ENCODE results near the gene GJC3.
"Not testable (repeated sequence)": the region's sequence is repeated elsewhere in the genome, so short reads cannot be mapped to it uniquely, and the experiment has no call there.

The GJC3 gene

GRCh38 chr7:99897322-99898022 is 31.9 kb downstream of the GJC3 start:
- POLR2A ChIA-PET (ENCODE audit: low non-redundant PET) = no interaction called here
- H3K27ac ChIP-seq = no peak overlapping the region
- DNase-seq (ENCODE audit: low spot score) = no peak
- TF ChIP-seq, protein P1, sequence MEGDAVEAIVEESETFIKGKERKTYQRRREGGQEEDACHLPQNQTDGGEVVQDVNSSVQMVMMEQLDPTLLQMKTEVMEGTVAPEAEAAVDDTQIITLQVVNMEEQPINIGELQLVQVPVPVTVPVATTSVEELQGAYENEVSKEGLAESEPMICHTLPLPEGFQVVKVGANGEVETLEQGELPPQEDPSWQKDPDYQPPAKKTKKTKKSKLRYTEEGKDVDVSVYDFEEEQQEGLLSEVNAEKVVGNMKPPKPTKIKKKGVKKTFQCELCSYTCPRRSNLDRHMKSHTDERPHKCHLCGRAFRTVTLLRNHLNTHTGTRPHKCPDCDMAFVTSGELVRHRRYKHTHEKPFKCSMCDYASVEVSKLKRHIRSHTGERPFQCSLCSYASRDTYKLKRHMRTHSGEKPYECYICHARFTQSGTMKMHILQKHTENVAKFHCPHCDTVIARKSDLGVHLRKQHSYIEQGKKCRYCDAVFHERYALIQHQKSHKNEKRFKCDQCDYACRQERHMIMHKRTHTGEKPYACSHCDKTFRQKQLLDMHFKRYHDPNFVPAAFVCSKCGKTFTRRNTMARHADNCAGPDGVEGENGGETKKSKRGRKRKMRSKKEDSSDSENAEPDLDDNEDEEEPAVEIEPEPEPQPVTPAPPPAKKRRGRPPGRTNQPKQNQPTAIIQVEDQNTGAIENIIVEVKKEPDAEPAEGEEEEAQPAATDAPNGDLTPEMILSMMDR (conservative IDR thresholded peaks at IDR 0.05; ENCODE audit: low read depth) = no peak
- CTCF ChIA-PET = no interaction called here

- no peak for DNase-seq (ENCODE audit: low spot score)
- TF ChIP-seq, protein P1 (conservative IDR thresholded peaks at IDR 0.05; ENCODE audit: low read depth) = no peak
- POLR2A ChIA-PET (ENCODE audit: low non-redundant PET) = no interaction called here
- CTCF ChIA-PET = interaction anchor here (0.6 kb wide), 1 partner anchor 168 kb away, joined by 3 read pairs; no protein-coding TSS in a partner anchor
- H3K27ac ChIP-seq = no peak overlapping the region
These were observed 34.7 kb downstream of the GJC3 start for GRCh38 chr7:99894738-99895137.

DNA sequence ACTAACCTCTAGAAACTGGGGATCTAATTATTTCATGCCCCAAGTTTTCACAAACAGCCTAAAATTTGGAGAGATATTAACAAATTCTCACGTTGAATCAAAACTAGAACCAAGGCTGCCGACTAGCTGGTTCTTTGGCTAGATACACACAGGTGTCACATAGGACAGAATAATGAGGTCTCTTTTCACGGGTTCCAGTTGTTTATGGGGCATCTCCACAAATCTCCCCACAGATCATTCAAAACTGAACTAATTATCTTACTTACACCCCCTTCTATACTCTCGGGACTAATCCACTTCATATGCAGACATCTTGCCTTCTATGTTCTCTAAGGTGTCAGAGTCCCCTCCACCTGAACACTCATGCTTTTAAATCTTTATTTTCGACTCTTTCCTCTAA is 36.1 kb downstream of the GJC3 start:
- ChIA-PET POLR2A (ENCODE audit: low non-redundant PET) (no interaction called here), CTCF (interaction anchor here (0.6 kb wide), 1 partner anchor 19 kb away, joined by 6 read pairs; no protein-coding TSS in a partner anchor)
- TF ChIP-seq, protein P1 (conservative IDR thresholded peaks at IDR 0.05; ENCODE audit: low read depth) = no peak
- no peak overlapping the region for H3K27ac ChIP-seq
- no peak for DNase-seq (ENCODE audit: low spot score)

DNA sequence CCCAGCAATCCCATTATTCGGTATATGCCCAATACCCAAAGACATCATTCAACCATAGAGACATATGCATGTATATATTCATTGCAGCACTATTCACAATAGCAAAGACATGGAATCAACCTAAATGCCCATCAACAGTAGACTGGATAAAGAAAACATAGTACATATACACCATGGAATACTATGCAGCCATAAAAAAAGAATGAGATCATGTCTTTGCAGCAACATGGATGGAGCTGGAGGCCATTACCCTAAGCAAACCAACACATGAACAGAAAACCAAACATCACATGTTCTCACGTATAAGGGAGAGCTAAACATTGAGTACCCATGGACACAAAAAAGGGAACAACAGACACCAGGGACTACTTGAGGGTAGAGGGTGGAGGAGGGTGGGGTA is 39.1 kb downstream of the GJC3 start:
- H3K27ac ChIP-seq; POLR2A ChIA-PET (ENCODE audit: low non-redundant PET); DNase-seq (ENCODE audit: low spot score); CTCF ChIA-PET: not testable (repeated sequence)

- H3K27ac ChIP-seq; POLR2A ChIA-PET (ENCODE audit: low non-redundant PET); CTCF ChIA-PET; DNase-seq (ENCODE audit: low spot score): not testable (repeated sequence)
These were observed 41.1 kb downstream of the GJC3 start for GRCh38 chr7:99888366-99888765.

- POLR2A ChIA-PET (ENCODE audit: low non-redundant PET) = no interaction called here
These were observed 48.0 kb downstream of the GJC3 start for GRCh38 chr7:99881370-99881769.

DNA sequence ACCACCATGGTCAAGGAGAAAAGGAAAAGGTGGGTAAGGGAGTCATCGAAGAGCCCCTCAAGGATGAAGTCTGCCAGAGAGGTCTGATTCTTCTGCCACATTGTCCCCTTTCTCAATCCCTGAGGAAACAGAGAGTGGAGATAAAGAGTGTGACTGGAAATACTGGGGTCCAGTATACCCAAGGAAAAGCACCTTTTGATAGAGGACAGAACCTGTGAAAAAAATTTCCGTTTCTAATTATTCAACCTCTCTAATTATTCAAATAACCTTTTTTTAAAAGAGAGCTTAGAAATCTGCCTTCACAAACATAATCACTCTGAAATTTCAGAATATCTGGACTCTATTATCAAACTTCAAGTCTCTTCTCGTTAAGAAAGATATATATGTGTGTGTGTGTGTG is 52.5 kb downstream of the GJC3 start, which contains the start of gene OR2AE1:
Gene OR2AE1 (minus strand): TSS at position 101 of the 400 bp plus-strand sequence. CDS start 0 bp downstream, at position 101.
- H3K27ac ChIP-seq = no peak within 1 kb of the TSS
- TF ChIP-seq, protein P1 (conservative IDR thresholded peaks at IDR 0.05; ENCODE audit: low read depth) = no peak
- ChIA-PET CTCF (no interaction called here), POLR2A (ENCODE audit: low non-redundant PET) (no interaction called here)
- DNase-seq (ENCODE audit: low spot score) = no peak

More at GRCh38 chr7:99881370-99881769, 48.0 kb downstream of the GJC3 start:
- DNase-seq (ENCODE audit: low spot score) = no peak
- H3K27ac ChIP-seq = no peak overlapping the region
- TF ChIP-seq, protein P1 (conservative IDR thresholded peaks at IDR 0.05; ENCODE audit: low read depth) = no peak
- CTCF ChIA-PET = interaction anchor here (0.6 to 0.7 kb wide), 3 partner anchors 18 to 239 kb away, joined by 3 to 4 read pairs (median 3); no protein-coding TSS in a partner anchor
